Measurements from ENCODE around the gene OR2S2. TPM values are rescaled to one million over a fixed set of nuclear protein-coding genes. Genes with fewer than 3 reads are reported as not detected.

The OR2S2 gene
- total RNA-seq, 4 donors from 2014 or later = not detected

- peak overlapping the region; percentile 80 to 87 (median 84) for H3K27ac ChIP-seq
- ATAC-seq = no peak
- H3K27me3 ChIP-seq = no peaks in the 10 kb centered on the region
- peak in 1 of 2 donors; percentile 54 for DNase-seq
- H3K36me3 ChIP-seq = no peaks in the 10 kb centered on the region
- no peaks in the 10 kb centered on the region for H3K9me3 ChIP-seq
- H3K4me1 ChIP-seq = peaks cover 36 to 43% of the 10 kb centered on the region in 2 donors
- TF ChIP-seq CTCF (IDR thresholded peaks at IDR 0.05 in 4 of 5, conservative IDR thresholded peaks at IDR 0.05 in 1 of 5) = no peak
- no peak for TF ChIP-seq POLR2A (IDR thresholded peaks at IDR 0.05)
- intact Hi-C loops (cut with DNase I; ENCODE audit: low total_unique reads) = no loop called here
- H3K4me3 ChIP-seq = peak overlapping the region; percentile 20 to 46 (median 38)
- in situ Hi-C loops (cut with MboI; ENCODE audit: low sequenced_read_pairs in 4 of 4) = loop anchor here in 1 of 4 donors (10.0 kb wide), 1 partner anchor 115 kb away; no protein-coding TSS in a partner anchor
Measured at GRCh38 chr9:35909687-35910612, 48.0 kb downstream of the OR2S2 start.

DNA sequence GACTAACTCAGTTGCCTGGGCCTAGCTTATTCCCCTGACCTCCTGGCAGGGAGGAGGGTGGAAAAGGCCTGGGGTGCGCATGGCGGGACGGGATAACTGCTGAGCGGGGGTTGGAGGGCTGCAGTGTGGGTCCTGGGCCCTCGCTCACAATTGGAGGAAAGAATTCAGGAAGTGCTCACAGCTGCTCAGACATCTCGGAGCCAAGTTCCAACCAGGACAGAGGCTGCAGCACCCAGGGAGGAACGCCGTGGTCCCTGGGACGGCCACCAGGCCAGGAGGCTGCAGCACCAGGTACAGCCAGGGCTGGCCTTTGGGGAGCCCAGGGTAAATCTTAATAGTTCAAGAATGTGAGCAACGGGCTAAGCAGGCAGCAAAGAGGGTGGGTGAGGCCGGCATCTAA lies 48.7 kb downstream of the OR2S2 start, which contains the start of gene SPAAR:
Gene SPAAR (plus strand): TSS at position 217 of the 400 bp plus-strand sequence. CDS start 974 bp downstream, outside the sequence.
- in situ Hi-C loops (cut with MboI; ENCODE audit: low sequenced_read_pairs in 4 of 4) (loop anchor here in 1 of 4 donors (10.0 kb wide), 1 partner anchor 116 kb away; no protein-coding TSS in a partner anchor), intact Hi-C loops (cut with DNase I; ENCODE audit: low total_unique reads) (no loop called here)
- no peaks in the 10 kb centered on the region for H3K36me3 ChIP-seq
- no peak for TF ChIP-seq POLR2A (IDR thresholded peaks at IDR 0.05)
- no peak for TF ChIP-seq CTCF (IDR thresholded peaks at IDR 0.05 in 4 of 5, conservative IDR thresholded peaks at IDR 0.05 in 1 of 5)
- peak within 1 kb of the TSS; percentile 24 to 46 (median 38) for H3K4me3 ChIP-seq
- no peaks in the 10 kb centered on the region for H3K27me3 ChIP-seq
- DNase-seq (no peak), ATAC-seq (no peak)
- peaks cover 41 to 47% of the 10 kb centered on the region in 2 donors for H3K4me1 ChIP-seq
- peak within 1 kb of the TSS; percentile 80 to 87 (median 84) for H3K27ac ChIP-seq
- H3K9me3 ChIP-seq = no peaks in the 10 kb centered on the region

GRCh38 chr9:35908504-35909125 lies 49.3 kb downstream of the OR2S2 start:
- no peaks in the 10 kb centered on the region for H3K36me3 ChIP-seq
- peaks cover 44 to 49% of the 10 kb centered on the region in 2 donors for H3K4me1 ChIP-seq
- H3K9me3 ChIP-seq = no peaks in the 10 kb centered on the region
- in situ Hi-C loops (cut with MboI; ENCODE audit: low sequenced_read_pairs in 4 of 4) (loop anchor here in 1 of 4 donors (10.0 kb wide), 1 partner anchor 116 kb away; no protein-coding TSS in a partner anchor), intact Hi-C loops (cut with DNase I; ENCODE audit: low total_unique reads) (no loop called here)
- H3K27me3 ChIP-seq = no peaks in the 10 kb centered on the region
- no peak for TF ChIP-seq CTCF (IDR thresholded peaks at IDR 0.05 in 4 of 5, conservative IDR thresholded peaks at IDR 0.05 in 1 of 5)
- ATAC-seq (no peak), DNase-seq (peak in 1 of 2 donors; percentile 37)
- peak overlapping the region; percentile 80 to 87 (median 84) for H3K27ac ChIP-seq
- H3K4me3 ChIP-seq = peak overlapping the region; percentile 24 to 46 (median 38)

DNA sequence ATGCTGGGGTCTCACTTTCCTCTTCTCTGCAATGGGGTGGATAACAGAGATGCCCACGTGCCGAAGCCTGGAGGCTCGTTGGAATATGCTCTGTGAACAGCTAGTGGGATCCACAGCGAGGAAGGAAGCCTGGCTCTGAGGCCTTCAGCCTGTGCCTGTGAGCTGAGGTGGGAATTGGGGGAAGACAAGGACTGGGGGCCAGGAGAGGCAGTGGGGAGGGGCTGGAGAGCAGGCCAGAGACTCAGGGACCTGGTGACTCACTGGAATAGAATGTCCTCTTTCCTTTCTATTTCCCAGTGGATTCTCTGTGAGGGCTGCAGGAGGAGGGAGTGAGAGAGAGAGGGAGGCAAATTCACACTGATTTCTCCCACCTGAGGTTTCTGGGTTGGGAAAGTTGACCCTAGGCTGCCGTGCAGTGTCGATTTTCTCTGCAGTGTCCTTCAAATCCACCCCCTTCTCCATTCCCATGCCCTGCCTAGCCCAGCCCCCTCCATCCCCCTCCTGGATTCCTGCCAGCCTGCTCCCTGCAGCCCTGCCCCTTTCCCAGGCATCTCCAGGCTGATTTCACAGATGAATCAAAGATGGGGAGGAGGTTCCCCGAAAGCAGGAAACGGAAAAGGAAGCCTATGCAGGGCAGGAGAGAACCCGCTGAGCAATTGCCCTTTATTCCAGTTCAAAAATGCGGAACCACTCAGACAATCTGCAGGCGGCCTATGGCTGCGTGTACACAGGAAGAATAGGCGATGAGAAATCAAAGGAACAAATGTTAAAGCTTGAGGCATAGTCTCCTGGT lies 50.0 kb downstream of the OR2S2 start:
- TF ChIP-seq CTCF (IDR thresholded peaks at IDR 0.05 in 4 of 5, conservative IDR thresholded peaks at IDR 0.05 in 1 of 5) (no peak), POLR2A (IDR thresholded peaks at IDR 0.05) (peak in 1 of 2 donors; percentile 15)
- Histone ChIP-seq H3K36me3 (no peaks in the 10 kb centered on the region), H3K4me1 (peaks cover 50 to 56% of the 10 kb centered on the region in 2 donors), H3K4me3 (peak overlapping the region; percentile 24 to 49 (median 42)), H3K9me3 (no peaks in the 10 kb centered on the region), H3K27ac (peak overlapping the region; percentile 80 to 87 (median 84)), H3K27me3 (no peaks in the 10 kb centered on the region)
- DNase-seq (peak; percentile 58 to 71), ATAC-seq (peak; percentile 62 to 66)
- intact Hi-C loops (cut with DNase I; ENCODE audit: low total_unique reads) = no loop called here
- in situ Hi-C loops (cut with MboI; ENCODE audit: low sequenced_read_pairs in 4 of 4) = loop anchor here in 1 of 4 donors (10.0 kb wide), 1 partner anchor 117 kb away; no protein-coding TSS in a partner anchor

Data from gastrocnemius medialis (tissue), 4 donors.